LNCaP clone FGC (cell line): ENCODE data around the gene PRR12.
A peak's percentile ranks its signal among the peaks of the same experiment; 100 is the strongest.

Source experiments
- DNase-seq: peaks from one replicate; pipeline ENCODE4 v3.0.0-alpha.2; 2011; ENCODE audit warnings: low read depth
- H3K4me3 ChIP-seq: 2 replicates; pipeline ENCODE4 v1.5.1; 2011; ENCODE audit warnings: mild to moderate bottlenecking, low read depth, low read length, control low read depth
- TF ChIP-seq, protein P1 (sequence below): IDR thresholded peaks from 2 replicates; pipeline ENCODE4 v1.5.1; 2012; ENCODE audit warnings: mild to moderate bottlenecking; ENCODE audit not compliant: control insufficient read depth, insufficient read depth; ENCODE audit errors: extremely low read depth

The PRR12 gene

DNA sequence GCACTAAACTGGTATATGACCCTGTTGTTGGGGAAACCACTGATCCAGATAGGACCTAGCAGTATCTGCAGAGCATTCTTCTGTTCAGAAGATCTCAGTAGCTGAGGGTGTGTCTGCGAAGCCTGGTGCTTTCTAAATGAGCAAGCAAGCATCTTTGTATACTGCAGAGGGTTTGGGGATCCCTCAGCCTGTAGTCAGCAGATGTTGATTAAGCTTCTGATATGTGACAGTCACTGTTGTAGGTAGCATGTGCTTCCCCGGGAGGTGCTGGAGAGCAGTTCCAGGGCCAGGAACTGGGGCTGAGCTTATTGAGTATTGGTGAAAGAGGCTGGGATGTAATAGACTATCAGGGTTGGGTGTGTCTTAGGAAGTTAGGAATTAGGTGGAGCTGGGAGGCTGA lies 52.5 kb downstream of the PRR12 start:
- DNase-seq: no peak
- TF ChIP-seq, protein P1, sequence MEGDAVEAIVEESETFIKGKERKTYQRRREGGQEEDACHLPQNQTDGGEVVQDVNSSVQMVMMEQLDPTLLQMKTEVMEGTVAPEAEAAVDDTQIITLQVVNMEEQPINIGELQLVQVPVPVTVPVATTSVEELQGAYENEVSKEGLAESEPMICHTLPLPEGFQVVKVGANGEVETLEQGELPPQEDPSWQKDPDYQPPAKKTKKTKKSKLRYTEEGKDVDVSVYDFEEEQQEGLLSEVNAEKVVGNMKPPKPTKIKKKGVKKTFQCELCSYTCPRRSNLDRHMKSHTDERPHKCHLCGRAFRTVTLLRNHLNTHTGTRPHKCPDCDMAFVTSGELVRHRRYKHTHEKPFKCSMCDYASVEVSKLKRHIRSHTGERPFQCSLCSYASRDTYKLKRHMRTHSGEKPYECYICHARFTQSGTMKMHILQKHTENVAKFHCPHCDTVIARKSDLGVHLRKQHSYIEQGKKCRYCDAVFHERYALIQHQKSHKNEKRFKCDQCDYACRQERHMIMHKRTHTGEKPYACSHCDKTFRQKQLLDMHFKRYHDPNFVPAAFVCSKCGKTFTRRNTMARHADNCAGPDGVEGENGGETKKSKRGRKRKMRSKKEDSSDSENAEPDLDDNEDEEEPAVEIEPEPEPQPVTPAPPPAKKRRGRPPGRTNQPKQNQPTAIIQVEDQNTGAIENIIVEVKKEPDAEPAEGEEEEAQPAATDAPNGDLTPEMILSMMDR: no peak
- H3K4me3 ChIP-seq: peak overlapping the region; percentile 91

DNA sequence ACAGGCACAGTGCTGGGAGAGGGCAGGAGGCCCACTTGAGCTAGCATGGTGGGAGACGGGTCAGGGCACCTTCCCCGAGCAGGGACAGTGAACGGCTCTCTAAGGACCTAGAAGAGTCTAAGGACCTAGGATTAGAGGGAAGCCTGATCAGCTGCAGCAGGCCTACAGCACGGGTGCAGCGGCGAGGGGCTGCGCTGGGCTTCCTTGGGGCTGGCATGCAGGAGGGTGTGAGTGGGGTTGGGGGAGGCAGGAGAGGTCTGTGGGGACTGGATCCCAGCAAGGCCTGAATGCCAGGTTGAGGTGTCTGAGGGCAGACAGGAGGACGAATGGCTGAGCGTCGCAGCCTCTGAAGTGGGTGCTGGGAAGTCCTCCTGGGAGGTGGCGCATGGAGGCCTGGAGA lies 54.6 kb downstream of the PRR12 start:
- H3K4me3 ChIP-seq: no peak overlapping the region
- TF ChIP-seq, protein P1: no peak
- DNase-seq: no peak

DNA sequence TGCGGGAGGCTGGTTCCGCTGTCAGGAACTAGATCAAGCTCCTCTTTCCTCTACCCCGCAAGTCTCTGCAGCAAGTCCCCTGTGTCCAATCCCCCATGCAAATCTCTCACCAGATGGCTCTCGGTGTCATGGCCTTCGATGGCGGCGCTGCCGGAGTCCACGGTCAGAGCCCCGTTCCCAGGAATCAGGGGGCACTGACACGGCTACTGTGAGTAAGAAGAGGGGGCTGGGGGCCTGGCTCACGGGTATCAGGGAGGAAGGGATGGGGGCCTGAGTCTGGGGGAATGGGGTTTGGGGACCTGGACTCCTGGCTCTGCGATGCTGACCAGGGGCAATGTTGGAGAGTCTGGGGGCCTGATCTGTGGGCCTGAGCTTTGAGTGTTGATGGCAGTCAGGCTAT lies 55.0 kb downstream of the PRR12 start:
- no peak for DNase-seq
- TF ChIP-seq, protein P1: no peak
- no peak overlapping the region for H3K4me3 ChIP-seq

DNA sequence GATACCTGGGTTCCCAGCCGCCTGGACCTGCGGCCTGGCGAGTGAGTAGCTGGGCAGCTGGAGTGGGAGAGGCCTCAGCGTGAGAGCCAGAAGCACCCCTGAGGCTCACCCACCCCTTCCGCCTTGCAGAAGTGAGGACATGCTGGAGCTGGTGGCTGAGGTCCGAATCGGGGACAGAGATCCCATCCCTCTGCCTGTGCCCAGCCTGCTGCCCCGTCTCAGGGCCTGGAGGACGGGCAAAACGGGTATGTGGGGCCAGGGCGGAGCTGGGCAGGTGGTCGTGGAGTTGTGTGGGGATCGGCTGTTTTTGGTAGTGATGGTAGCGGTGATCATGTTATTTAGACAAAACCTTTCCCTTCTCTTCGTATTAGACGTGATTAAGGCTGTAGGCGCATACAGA lies 55.6 kb downstream of the PRR12 start:
- TF ChIP-seq, protein P1: no peak
- no peak for DNase-seq
- no peak overlapping the region for H3K4me3 ChIP-seq

DNA sequence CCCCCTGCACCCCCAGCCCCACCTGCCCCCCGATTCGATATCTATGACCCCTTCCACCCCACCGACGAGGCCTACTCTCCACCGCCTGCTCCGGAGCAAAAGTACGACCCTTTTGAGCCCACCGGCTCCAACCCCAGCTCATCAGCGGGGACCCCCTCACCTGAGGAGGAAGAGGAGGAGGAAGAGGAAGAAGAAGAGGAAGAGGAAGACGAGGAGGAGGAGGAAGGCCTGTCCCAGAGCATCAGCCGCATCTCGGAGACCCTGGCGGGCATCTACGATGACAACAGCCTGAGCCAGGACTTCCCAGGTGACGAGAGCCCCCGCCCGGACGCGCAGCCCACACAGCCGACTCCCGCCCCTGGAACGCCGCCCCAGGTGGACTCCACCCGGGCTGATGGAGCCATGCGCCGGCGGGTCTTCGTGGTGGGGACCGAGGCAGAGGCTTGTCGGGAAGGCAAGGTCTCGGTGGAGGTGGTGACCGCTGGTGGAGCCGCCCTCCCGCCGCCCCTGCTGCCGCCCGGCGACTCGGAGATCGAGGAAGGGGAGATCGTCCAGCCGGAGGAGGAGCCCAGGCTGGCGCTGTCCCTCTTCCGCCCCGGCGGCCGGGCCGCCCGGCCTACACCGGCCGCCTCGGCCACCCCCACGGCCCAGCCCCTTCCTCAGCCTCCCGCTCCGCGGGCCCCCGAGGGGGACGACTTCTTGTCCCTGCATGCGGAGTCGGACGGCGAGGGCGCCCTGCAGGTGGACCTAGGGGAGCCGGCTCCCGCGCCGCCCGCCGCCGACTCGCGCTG lies 60.2 kb downstream of the PRR12 start:
- no peak for DNase-seq
- no peak overlapping the region for H3K4me3 ChIP-seq
- TF ChIP-seq, protein P1: no peak

DNA sequence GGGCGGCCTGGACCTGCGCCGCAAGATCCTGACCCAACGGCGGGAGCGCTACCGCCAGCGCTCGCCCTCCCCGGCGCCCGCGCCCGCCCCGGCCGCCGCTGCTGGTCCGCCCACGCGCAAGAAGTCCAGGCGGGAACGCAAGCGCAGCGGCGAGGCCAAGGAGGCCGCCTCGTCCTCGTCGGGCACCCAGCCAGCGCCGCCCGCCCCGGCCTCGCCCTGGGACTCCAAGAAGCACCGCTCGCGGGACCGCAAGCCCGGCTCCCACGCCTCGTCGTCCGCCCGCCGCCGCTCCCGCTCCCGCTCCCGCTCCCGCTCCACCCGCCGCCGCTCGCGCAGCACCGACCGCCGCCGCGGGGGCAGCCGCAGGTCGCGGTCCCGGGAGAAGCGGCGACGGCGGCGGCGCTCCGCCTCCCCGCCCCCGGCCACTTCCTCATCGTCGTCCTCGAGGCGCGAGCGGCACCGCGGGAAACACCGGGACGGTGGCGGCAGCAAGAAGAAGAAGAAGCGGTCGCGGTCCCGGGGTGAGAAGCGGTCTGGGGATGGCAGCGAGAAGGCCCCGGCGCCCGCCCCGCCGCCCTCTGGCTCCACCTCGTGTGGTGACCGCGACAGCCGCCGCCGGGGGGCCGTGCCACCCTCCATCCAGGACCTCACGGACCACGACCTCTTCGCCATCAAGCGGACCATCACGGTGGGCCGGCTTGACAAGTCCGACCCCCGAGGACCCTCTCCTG lies 61.0 kb downstream of the PRR12 start:
- no peak for DNase-seq
- TF ChIP-seq, protein P1: no peak
- no peak overlapping the region for H3K4me3 ChIP-seq
